Stimulated activated naive CD8-positive, alpha-beta T cell treated with anti-CD3 and anti-CD28 coated beads, Interleukin-15, Interleukin-2, amounts not matched to agents 100 ng/mL and 50 ng/mL, for 24 hours (primary cell): ENCODE measurements around the gene ANO1.

ENCODE experiments used
- H3K27ac Mint-ChIP-seq: one replicate; pipeline ENCODE4 v1.8.0; 2021; ENCODE audit warnings: mild to moderate bottlenecking, mixed read lengths
- H3K27me3 Mint-ChIP-seq: one replicate; pipeline ENCODE4 v1.8.0; 2021; ENCODE audit warnings: mixed read lengths
- H3K36me3 Mint-ChIP-seq: one replicate; pipeline ENCODE4 v1.8.0; 2021; ENCODE audit warnings: low read depth, mixed read lengths
- H3K4me1 Mint-ChIP-seq: one replicate; pipeline ENCODE4 v1.8.0; 2021; ENCODE audit warnings: low read depth, mixed read lengths
- H3K4me3 Mint-ChIP-seq: one replicate; pipeline ENCODE4 v1.8.0; 2021; ENCODE audit warnings: mild to moderate bottlenecking, mixed read lengths
- H3K9me3 Mint-ChIP-seq: one replicate; pipeline ENCODE4 v1.8.0; 2021; ENCODE audit warnings: mixed read lengths

ANO1 gene

GRCh38 chr11:70230151-70230839 lies 152.2 kb downstream of the ANO1 start:
- Mint-ChIP-seq H3K36me3 (no peaks in the 10 kb centered on the region), H3K4me3 (no peak overlapping the region), H3K27ac (no peak overlapping the region), H3K4me1 (no peaks in the 10 kb centered on the region), H3K9me3 (no peaks in the 10 kb centered on the region), H3K27me3 (peaks cover 8% of the 10 kb centered on the region)

GRCh38 chr11:70230840-70231710 lies 153.0 kb downstream of the ANO1 start:
- Mint-ChIP-seq H3K4me1 (no peaks in the 10 kb centered on the region), H3K4me3 (no peak overlapping the region), H3K9me3 (no peaks in the 10 kb centered on the region), H3K27ac (no peak overlapping the region), H3K36me3 (no peaks in the 10 kb centered on the region), H3K27me3 (peaks cover 7% of the 10 kb centered on the region)

- Mint-ChIP-seq H3K4me3 (no peak overlapping the region), H3K4me1 (no peaks in the 10 kb centered on the region), H3K27me3 (peaks cover 7% of the 10 kb centered on the region)
These were observed 154.9 kb downstream of the ANO1 start for GRCh38 chr11:70233034-70233433.

GRCh38 chr11:70233511-70233934 lies 155.4 kb downstream of the ANO1 start:
- H3K9me3 Mint-ChIP-seq, result no peaks in the 10 kb centered on the region
- H3K27me3 Mint-ChIP-seq, result peaks cover 7% of the 10 kb centered on the region
- no peaks in the 10 kb centered on the region for H3K36me3 Mint-ChIP-seq
- H3K4me1 Mint-ChIP-seq, result no peaks in the 10 kb centered on the region
- no peak overlapping the region for H3K27ac Mint-ChIP-seq
- no peak overlapping the region for H3K4me3 Mint-ChIP-seq

More at GRCh38 chr11:70233034-70233433, 154.9 kb downstream of the ANO1 start:
- Mint-ChIP-seq H3K36me3 (no peaks in the 10 kb centered on the region), H3K9me3 (no peaks in the 10 kb centered on the region), H3K27ac (no peak overlapping the region)

- H3K27me3 Mint-ChIP-seq, result peaks cover 7% of the 10 kb centered on the region
- H3K36me3 Mint-ChIP-seq, result no peaks in the 10 kb centered on the region
- no peaks in the 10 kb centered on the region for H3K9me3 Mint-ChIP-seq
- no peak overlapping the region for H3K4me3 Mint-ChIP-seq
- no peaks in the 10 kb centered on the region for H3K4me1 Mint-ChIP-seq
- no peak overlapping the region for H3K27ac Mint-ChIP-seq
These were observed 155.8 kb downstream of the ANO1 start for GRCh38 chr11:70233962-70234361.
